GM20431 (cell line): ENCODE results near the gene POLDIP3.

Source experiments
- in situ Hi-C: fragments of 300-500 bp; cut with MseI, MboI; formaldehyde crosslinking; loops from one replicate; pipeline ENCODE4 v1.15.0; 2020; ENCODE audit warnings: low sequenced_read_pairs; ENCODE audit not compliant: unreplicated experiment

Gene POLDIP3

GRCh38 chr22:42643634-42644421, 29.1 kb upstream of the POLDIP3 start:
- in situ Hi-C loops = no loop called here

DNA sequence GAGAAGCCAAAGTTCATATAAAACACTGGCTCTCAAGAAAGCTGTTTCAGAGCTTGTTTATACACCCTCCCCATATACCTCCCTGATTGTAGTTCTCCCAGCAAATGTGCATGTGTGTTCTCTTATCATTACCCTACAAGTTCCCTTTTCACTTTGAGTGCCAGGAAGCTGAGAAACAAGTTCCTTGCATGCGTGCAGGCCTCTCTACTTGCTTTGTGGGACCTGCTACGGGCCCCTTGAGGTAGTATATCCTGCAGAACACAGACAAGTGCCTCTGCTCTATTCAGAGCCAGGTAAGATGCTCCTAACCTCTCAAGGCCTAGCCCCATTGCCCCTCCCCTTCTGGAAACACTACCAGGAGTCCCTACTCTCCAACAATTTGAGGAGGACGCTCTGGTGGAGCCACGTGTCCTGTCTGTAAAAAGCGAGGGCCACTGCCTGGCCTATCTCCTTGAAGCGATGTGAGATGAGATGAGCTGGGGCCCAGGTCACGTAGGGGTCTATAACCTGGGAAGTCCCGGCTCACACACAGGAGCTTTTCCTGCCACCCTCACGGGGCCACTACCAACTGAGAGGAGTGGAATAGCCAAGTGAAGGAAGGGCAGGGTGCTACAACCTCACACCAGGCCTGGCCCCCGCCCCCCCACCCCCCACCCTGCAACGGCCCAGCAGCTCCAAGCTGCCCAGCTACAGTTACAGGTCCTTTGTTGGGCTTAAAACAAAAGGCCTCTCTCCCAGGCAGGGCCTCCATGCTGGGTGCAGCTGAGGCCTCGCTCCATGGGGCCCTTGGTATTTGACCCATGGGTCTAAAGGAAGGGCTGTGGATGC, 28.3 kb upstream of the POLDIP3 start:
- in situ Hi-C loops = no loop called here

DNA sequence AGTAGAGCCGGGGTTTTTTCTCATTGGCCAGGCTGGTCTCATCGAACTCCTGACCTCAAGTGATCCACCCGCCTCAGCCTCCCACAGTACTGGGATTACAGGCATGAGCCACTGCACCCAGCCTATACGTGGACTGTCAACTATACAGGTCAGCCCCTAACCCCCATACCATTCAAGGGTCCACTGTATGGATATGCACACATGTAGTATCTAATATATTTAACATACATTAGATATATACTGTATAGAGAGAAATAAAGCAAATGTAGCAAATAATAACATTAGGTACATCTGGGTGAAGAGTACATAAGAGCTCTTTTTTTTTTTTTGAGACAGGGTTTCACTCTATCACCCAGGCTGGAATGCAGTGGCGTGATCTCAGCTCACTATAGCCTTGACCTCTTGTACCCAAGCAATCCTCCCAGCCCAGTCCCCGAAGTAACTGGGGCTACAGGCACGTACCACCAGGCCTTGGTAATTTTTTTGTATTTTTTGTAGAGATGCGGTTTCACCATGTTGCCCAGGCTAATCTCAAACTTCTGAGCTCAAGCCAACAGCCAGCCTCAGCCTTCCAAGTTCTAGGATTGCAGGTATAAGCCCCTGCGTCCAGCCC, 27.2 kb upstream of the POLDIP3 start:
- in situ Hi-C loops = no loop called here

GRCh38 chr22:42639541-42640241, 25.0 kb upstream of the POLDIP3 start:
- in situ Hi-C loops = no loop called here

DNA sequence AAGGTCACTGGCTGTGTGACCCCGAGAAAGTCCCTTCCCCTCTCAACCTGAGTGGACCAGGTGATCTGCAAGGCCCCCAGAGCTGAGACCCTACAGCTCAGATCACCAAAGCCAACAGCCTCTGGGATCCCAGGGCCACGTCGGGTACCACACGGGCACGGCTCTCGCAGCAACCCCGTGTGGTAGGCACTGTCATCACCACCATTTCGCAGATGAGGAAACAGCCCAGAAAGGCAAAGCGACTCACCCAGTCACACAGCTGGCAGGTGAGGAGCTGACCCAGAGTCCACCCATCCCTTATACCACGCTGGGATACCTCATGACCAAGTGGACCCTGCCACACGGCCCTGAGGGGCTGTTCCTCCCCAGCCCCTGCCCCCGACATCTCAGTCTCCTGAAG, 22.9 kb upstream of the POLDIP3 start:
- in situ Hi-C loops = no loop called here

DNA sequence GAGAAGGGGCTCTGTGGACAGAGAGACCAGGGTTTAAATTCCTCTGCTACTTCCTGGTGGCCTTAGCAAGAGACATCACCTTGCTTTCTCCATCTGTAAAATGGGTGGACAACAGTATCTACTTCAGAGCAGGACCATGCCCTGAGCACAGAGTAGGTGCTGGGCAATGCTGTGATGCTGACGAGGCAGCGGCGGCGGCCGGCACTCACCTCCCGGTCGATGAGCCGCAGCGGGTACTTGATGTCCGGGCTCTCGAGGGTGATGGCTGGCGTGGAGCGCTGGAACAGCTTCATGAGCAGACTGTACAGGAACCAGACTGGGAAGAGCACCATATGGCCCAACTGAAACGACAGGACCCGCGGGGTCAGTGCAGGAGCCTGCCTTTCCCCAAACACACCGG, 21.8 kb upstream of the POLDIP3 start:
- in situ Hi-C loops = no loop called here

DNA sequence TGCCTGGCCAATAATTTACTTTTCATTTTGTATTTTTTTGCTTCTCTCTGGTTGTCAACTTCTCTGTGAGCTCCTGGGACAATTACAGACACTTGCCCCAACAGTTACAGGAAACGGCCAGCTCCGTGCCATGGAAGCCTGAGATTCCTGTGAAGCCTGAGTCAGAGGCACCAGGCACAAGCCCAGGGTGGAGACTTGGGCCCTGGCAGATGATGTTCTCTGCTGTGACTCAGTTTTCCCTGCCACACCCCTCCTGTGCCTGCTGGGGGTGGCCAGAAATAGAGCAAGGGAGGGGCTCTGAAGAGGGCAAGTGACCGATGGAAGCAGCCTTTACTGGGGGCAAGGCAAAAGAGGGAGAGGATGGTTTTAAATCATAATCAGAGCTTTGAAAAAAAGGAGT, 20.8 kb upstream of the POLDIP3 start:
- in situ Hi-C loops = no loop called here

GRCh38 chr22:42633013-42633412, 18.3 kb upstream of the POLDIP3 start:
- in situ Hi-C loops = no loop called here

GRCh38 chr22:42632096-42632495, 17.4 kb upstream of the POLDIP3 start:
- in situ Hi-C loops = no loop called here

GRCh38 chr22:42630901-42631602, 16.4 kb upstream of the POLDIP3 start:
- in situ Hi-C loops = no loop called here

DNA sequence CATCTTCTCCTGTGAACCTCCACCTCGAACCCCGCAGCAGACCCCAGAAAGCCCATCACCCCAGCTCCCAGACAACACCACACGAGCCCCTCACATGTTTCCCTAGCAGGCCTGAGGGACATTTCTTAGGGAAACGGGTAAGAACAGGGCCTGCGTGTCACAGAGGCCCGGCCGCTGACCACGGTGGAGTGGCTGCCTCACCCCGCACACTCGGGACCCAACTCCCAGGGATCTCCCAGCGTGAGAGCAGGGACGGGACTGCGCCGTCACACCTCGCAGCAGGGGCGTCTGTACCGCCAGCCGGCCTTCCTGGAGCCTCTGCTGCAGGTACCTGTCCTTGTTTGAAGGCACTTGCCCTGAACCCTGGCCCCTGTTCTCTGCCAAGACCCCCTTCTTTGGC, 15.5 kb upstream of the POLDIP3 start:
- in situ Hi-C loops = no loop called here

- in situ Hi-C loops = no loop called here
Observed at GRCh38 chr22:42627981-42628380, 13.3 kb upstream of the POLDIP3 start.

DNA sequence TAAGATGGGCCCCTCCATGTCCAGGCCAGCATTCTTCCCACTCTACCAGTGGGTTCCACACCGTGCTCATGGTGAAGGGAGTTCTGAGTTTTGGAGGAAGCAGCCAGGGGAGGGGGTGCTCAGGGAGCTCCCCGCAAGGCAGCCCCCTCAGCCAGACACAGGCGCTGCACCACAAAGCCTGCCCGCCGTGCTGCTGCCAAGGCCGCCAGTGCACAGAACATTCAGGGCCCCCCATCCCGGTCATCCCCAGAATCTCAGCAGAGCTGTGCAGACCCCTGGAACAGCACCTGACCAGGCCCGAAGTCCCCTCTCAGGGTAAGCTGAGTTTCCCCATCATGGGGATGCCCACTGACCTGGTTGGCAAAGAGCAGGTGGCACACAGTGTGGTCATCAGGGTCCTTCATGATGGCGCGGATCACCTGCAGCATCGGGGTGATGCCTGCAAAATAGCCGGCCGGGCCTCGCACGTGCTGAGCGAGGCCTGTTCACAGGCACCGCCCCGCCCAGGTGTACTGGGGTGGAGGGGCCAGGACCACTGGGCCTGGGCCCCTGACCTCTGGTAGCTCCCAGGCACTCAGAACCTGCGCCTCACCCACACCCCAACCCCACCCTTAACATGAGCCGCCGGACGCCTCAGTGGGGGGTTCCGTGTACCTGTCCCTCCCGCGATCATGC, 12.4 kb upstream of the POLDIP3 start:
- in situ Hi-C loops = no loop called here

DNA sequence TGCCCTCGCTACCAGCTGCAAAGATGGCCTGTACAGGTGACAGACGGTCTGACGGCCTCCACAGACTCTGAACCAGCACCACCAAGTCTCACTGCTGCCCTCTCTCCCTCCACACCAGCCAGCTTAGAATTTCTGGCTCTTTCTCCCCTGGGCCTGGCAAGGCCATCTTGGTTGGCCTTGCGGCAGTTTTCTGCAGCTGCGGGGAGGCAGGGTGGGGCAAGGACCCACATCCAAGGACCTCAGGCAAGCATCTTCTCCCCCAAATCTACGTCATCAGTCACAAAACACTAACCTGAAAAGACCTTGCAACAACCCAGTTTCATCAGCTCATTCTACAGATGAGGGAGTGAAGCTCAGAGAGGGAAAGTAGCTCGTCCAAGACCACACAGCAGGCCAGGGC, 11.7 kb upstream of the POLDIP3 start:
- in situ Hi-C loops = no loop called here

DNA sequence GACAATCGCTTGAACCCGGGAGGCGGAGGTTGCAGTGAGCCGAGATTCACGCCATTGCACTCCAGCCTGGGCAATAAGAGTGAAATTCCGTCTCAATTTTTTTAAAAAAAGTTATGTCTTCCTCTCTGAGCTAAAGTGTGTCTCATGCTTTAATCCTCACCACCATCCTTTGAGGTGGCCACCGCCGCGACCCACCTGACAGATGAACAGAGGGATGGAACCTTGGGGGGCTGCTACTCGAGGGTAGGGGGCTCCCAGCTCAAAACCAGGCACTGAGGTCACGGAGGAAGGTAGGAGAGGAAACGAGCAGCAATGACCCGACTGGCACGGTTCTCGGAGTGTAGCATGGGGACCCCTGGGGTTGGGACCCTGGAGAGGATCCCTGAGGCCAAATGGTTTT, 10.7 kb upstream of the POLDIP3 start:
- in situ Hi-C loops = no loop called here

DNA sequence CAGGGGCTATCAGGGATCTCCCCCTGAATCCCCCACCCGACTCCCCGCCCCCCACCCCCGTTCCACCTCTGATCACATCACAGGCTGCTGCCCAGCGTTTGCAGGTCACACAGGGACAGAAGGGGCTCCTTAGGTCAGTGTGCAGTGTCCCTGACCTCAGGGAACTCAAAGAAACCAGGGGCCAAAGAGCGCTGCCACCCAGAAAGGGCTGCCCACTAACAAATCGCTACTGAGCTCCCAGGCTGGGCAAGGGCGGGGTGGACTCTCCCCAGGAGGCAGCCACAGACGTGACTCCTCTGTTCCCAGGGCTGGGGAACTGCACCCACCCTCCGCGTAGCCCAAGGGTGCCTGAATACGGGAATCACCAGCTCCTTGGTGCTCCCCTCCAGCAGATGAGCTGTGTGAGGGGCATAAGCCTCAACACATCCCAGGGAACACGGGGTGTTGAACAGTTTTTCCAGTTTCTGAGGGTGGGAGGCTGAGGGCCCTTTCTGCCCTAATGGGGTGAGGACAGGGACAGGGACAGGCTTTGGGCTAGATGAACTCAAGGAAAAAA, 9.9 kb upstream of the POLDIP3 start:
- in situ Hi-C loops = no loop called here

DNA sequence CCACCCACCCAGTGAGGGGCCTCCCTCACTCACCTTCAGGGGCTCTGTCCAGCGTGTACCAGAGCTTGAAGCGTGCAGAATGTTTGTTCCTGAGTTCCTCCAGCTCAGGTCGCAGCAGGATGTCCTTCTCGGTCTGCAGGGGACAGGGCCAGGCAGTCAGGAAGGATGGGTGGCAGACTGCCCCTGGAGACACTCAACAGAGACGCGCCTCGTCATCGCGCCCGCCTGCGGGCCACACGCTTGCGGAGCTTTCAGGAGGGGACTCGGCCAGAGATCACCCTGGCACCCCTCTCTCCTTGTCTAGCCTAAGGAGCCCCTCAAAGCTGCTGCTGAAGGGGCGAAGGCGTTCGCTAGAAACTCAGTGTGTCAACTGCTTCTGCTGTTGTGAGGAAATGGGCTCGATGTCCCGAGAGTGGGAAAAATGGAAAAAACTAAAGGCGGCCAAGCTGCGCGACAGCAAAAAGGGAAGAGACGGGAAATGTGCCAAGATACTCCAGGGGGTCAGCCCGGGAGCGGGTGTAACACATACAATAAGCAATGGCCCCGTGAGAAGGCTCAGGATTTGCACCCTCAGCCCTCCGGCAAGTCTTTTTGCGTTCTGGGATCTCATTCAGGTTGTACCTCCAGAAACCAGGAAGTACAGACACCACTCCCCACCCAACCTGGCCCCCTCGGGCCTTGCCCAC, 9.2 kb upstream of the POLDIP3 start:
- in situ Hi-C loops = no loop called here

DNA sequence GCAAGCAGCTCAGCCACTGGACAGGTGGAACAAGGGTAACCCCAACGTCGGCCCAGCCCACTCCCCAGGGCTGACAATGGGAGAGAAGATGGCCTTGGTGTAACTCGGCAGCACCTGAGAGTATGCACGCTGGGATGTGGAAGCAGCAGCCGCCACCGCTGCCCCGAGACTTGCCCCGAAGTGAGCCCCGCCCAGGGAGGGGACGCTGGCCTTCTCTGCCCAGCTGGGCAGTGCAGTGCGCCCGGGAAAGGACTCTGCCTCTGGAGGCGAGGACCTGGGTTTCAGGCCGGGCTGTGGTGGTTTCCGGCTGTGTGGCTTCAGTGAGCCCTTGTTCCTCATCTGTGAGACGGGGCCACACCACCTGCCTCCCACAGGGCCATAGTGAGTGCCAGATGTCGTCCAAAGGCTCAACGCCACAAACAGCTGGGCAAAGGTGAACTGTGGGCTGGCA, 8.6 kb upstream of the POLDIP3 start:
- in situ Hi-C loops = no loop called here
